Stimulated activated CD4-positive, alpha-beta T cell treated with anti-CD3 and anti-CD28 coated beads, Interleukin-15, amount 100 ng/mL, for 1 hour (primary cell): ENCODE data around the gene DNAJC25.

Source experiments
- DNase-seq, 2 donors: peaks; one replicate each; pipeline ENCODE4 v3.0.0-alpha.2; 2020; ENCODE audit warnings: low read depth in 1 of 2, low spot score in 1 of 2

The DNAJC25 gene

GRCh38 chr9:111627260-111627963 lies 3.7 kb upstream of the DNAJC25 start:
- no peak for DNase-seq

GRCh38 chr9:111628411-111628810 lies 2.7 kb upstream of the DNAJC25 start:
- no peak for DNase-seq

GRCh38 chr9:111630182-111630963 lies 761 bp upstream of the DNAJC25 start:
- no peak for DNase-seq

- no peak for DNase-seq
Observed at GRCh38 chr9:111630964-111631213, 245 bp upstream of the DNAJC25 start.

DNA sequence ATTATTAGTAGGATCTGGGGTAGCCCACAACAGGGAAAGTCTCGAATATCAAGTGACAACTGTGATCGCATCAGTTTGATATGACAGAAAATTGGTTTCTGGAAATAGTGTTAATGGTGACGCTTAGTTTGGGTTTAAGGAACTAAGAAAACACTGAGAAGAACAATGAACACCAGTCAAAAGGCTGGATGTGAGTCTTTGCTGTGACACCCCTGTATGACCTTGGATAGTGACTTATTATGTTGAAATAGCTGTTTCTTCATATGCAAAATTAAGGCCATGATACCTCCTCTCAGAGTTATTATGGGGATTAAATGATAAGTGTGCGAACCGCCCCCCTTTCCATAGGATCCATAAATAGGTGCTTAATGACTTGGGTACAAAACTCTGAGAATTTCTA lies 926 bp downstream of the DNAJC25 start:
- no peak for DNase-seq

GRCh38 chr9:111632695-111633388 lies 1.7 kb downstream of the DNAJC25 start:
- DNase-seq = no peak

- no peak for DNase-seq
Observed at GRCh38 chr9:111633389-111633736, 2.2 kb downstream of the DNAJC25 start.

DNA sequence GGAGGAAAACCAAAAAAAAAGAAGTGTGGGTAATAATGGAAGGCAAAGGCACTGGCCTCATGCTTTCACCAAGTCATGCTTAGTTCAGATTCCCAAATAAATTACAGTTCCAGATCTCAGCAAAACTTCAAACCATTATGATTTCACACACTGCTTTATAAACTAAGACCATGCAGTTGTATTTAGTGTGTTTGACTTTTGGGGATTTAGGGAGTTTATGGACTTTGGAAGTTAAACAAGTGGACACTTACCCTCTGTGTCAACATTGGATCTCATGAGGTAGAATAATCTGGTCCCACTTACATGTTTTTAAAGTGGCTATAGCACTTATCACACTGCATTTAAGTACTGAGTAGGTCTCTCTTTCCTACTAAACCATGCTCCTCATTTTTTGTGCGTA lies 3.7 kb downstream of the DNAJC25 start:
- no peak for DNase-seq

- no peak for DNase-seq
Observed at GRCh38 chr9:111637421-111637950, 6.4 kb downstream of the DNAJC25 start.

GRCh38 chr9:111644195-111644772 lies 13.2 kb downstream of the DNAJC25 start:
- no peak for DNase-seq

- DNase-seq = no peak
Observed at GRCh38 chr9:111645806-111646205, 14.7 kb downstream of the DNAJC25 start.

DNA sequence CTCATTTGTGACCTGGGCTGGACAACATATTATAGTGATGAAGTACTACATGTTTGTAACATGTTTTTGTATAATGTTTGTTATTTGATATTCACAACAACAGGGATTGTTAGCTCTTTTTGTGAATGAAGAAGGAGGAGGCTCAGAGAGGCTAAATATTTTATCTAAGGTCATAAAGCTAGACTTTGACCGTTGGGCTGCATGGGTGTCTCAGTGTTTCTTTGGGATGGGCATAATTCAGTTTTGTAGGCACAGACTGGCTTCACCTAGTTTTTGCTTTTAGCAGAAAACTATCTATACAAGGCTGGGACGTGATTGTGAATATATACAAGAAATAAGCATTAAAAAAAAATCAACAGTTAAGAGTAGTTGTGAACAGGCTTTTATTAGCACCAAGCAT lies 15.3 kb downstream of the DNAJC25 start:
- DNase-seq = no peak

GRCh38 chr9:111648066-111648465 lies 16.9 kb downstream of the DNAJC25 start:
- no peak for DNase-seq

DNA sequence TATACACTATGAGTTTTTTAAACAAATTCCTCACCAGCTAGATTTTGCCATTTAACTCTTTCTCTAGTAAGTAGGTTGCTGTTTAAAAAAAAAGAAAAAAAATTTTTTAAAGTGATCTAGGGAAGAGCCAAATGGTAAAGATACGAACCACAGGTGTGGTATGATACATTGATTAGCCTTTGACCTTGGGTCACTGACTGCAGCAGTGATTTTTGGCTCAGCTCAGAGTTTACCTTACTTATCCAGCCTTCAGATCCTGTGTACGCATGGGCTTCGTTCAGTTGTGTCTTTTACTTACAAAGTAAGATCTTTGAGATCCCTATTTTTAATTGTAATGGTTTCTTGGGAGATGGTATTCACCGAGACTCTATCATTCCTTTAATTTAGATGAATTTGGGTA lies 17.9 kb downstream of the DNAJC25 start:
- DNase-seq = no peak

GRCh38 chr9:111657051-111657450 lies 25.9 kb downstream of the DNAJC25 start:
- no peak for DNase-seq

DNA sequence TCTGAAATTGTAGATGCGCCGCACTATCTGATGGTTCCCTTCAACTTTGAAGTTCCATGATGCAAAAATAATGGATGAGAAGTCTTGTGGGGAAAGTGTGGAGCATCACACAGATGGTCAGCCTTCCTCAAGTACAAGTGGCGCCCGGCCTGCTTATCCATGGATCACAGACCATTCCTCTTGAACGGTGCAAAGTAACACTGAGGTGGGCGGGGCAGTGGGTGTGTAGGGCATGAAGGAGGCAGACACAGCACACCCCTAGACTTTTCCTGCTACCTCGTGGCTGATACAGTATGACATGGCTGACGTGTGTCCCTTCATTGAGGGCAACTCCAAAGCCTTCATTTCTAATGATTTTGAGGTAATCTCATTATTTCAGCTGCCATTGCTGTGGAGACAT lies 27.8 kb downstream of the DNAJC25 start:
- DNase-seq = no peak

DNA sequence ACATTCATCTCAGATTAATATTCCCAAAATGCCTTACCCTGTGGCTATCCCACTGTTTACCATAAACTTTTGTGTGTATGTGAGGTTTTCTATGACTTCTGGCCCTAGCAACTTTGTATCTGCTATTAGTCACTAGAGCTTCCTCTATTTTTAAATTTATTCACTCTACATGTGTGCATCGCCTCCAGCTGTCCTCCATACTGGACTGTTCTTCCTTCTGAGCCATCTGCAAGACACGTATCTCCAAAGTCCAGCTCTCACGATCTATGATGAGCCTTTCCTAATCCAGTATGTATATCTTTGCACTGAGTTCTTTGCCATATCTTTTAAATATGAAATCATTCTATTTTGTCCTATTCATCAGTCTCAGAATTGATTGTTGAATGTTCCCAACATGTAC lies 28.6 kb downstream of the DNAJC25 start:
- no peak for DNase-seq

DNA sequence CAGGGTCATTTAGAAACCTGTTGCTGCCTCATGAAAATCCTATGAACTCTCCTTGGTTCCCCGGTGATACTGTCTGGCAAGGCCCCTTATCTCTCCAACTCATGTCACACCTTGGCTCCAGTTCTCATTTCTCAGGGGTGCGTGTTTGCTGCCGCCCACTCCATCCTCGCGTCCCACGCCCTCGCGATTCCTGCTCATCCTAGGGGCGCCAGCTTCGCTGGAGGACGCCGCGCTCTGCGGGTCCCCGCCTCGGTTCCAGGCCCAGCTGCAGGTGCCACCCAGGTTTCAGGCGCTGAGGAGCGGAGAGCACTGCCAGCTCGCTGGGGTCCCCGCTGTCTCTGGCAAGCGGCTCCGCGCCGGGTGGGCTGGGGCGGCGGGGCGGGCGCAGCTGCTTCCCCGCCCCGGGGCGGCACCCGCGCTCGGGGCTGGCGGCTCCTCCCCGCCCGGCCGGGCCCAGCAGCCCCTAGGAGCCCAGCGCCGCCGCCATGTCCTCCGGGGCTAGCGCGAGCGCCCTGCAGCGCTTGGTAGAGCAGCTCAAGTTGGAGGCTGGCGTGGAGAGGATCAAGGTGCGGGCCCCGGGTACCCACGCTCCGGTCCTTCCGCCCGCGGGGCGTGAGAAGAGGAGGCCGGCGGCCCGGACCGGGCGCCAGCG lies 30.1 kb downstream of the DNAJC25 start, which contains the start of gene GNG10:
Gene GNG10 (plus strand): TSS at position 456 of the 652 bp plus-strand sequence. CDS start 30 bp downstream, at position 486.
- peak; percentile 45 to 67 for DNase-seq

DNA sequence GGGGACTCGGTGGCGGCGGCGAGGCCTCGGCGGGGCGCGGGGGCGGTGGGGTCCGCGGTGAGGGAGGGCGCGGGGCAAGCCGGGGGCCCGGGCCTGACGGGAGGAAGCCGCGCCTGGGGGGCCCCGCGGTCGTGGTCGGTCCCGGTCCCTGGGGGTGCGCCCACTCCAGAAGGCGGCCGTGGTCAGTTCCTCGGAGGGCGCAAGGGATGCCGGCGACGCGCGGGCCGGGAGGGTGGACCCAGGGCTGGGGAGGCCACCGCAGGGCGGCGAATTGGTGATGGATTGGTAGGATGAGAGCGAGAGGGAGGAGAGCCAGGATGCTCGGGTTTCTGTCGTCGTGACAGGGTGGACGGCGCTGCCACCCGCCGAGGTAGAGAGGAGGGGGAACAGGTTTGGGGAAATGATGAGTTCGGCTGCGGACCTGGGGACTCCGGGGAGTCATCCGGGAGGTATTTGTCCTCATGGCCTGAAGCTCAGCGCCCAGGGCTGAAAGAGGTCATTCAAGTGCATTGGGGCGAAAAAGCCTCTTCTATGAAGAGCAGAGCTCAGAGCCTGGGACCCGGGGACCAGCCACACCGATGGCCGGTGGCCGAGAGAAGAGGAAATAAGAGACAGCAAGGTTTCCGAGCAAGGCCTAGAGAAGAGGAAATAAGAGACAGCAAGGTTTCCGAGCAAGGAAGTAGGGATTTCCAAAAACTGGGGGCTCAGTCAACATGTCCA lies 30.8 kb downstream of the DNAJC25 start:
- DNase-seq = peak in 1 of 2 donors; percentile 15

DNA sequence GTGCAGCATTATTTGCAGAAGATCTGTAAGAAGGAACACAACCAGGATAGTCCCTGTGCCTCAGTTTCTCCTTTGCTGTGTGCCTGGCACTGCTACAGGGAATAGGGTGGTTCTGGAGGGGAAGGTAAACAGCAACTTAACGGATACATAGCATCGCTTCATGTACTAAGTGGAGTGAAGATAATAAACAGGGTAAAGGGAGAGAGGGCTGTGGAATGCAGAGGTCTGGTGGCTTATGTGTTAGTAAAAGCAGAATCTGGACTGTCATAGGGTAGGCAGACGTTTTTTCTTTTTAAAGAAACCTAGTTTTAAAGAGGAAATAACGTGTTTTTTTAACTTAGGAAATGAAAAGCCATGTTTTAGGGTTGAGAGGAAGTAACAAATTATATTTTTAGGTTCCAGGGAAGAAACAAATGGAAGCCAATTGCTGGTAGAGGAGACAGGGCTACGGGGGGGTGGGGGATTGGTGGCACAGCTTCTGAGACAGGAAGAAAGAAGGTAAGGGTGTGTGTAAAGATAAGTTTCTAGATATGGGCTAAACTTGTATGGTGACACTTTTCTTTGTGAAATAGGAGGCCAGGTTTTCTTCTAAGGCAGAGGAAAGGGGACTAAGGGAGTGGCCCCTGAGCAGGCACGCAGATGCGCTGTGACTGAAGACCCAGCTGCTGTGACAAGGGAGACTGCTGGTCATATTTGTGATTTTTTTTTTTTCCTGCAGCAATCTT lies 31.6 kb downstream of the DNAJC25 start:
- DNase-seq = no peak
